Superior temporal gyrus (tissue), 1 donor: ENCODE data around the gene SLC23A2.
"Not testable (repeated sequence)": the region's sequence is repeated elsewhere in the genome, so short reads cannot be mapped to it uniquely, and the experiment has no call there.

Source experiments
- DNase-seq: peaks from one replicate; pipeline ENCODE4 v3.0.0-alpha.2; 2016; ENCODE audit errors: extremely low spot score

The SLC23A2 gene

DNA sequence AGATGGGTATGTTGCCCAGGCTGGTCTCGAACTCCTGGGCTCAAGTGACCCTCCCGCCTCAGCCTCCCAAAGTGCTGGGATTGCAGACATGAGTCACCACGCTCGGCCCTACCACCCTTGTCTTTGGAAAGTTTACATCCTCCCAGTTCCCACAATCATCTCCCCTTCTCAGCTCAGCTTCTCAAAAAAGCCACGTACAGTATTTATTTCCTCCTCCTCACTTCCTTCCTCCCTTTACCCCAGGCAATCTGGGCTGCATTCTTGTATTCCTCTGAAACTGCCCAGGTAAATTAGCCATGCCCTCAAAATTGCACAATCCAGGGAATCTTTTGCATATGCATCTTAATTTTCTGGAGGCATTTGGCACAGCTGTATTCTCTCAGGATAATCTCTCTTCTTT is 7.4 kb upstream of the SLC23A2 start:
- DNase-seq = no peak

- no peak for DNase-seq
Observed at GRCh38 chr20:5005326-5005725, 4.0 kb upstream of the SLC23A2 start.

- not testable (repeated sequence) for DNase-seq
Observed at GRCh38 chr20:5004825-5005224, 3.5 kb upstream of the SLC23A2 start.

DNA sequence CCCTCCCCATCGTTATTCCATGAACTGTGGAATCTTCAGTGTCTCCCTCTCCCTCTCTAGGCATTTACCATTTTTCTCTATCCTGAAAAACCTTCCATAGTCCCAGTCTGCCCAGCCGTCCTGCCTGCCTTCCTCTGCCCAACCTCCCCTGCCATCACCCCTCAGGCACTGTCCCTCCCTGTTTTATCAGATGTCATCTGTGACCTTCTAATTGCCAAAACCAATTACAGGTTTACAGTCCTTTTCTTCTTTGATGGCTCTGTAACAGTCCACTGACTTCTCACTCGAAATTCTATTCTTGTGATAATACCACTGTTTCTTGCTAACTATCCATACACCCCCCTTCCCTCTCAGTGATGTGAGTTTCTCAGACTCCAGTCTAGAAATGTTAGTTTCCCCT is 2.3 kb upstream of the SLC23A2 start:
- DNase-seq = no peak

- no peak for DNase-seq
Observed at GRCh38 chr20:5002077-5002413, 735 bp upstream of the SLC23A2 start.

DNA sequence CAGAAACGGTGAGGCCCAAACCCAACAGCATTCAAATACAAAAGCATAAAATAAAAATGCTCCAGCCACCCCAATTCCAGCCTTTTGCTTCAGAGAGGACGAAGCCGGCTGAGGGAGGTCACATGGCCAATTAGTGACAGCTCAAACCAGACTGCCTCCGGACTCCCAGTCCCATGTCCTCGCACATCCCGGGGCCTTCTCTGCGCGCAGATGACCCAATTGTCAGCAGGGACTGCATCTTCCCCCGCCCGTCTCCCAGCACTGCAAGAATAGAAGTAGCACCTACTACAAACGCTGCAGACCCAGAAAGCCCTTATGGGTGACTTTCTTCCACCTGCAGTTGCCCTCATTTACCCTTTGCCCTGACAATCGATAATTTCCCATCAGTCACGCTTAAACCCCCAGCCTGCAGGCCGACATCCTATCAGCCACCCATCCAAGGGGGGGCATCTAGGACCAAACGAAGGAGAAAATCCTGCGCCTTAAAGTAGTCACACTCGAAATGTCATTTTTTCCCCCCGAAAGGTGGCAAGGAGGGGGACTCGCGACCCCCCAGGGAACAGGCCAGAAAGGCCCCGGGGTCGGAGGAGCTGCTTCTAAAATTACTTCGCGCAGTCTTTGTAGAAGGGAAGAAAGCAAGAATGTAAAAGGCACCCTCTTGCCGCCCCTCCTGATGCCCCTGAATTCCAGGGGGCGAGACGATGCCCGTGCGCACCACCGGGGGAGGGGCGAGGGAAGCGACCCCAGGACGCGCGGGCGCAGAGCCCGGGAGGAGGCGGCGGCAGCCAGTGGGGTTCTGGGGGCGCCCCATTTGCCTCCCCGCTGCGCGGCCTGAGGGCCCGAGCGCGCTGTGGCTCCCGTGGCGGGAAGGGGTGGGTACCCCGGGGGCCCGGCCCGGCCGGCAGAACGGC is 792 bp downstream of the SLC23A2 start:
- peak; percentile 74 for DNase-seq

DNA sequence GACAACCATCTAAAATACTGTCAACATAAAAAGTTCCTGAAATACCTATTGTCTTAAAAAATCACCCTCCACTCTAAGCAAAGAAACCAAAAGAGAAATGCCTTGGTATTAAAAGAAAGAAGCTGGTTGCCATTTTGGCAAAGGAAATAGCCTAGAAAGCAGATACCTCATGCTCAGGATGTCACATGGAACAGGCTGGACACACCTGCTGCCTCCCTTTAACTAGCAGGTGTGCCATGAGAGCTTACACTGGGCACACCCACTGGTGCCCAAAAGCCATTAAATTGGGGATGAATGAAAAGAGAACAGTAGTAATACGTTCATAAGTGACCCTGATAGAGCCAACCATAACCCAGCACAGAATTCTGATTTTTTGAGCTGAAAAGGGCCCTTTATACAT is 1.5 kb downstream of the SLC23A2 start:
- no peak for DNase-seq

GRCh38 chr20:4998160-4998651 is 3.1 kb downstream of the SLC23A2 start:
- no peak for DNase-seq

DNA sequence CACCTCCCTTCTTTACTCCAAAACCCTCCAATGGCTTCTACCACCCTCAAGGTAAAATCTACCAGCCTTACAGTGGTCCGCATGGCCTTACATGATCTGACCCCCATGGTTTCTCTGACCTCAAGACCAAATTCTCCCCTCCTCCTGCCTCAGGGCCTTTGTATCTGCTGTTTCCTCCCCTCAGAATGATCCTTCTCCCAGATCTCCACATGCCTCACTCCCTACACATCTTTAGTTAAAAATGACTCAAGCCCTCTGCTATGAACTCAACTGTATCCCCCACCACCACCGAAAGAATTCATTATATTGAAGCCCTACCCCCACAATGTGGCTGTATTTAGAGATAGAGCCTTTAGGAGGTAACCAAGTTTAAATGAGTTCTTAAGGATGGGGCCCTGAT is 4.1 kb downstream of the SLC23A2 start:
- no peak for DNase-seq

GRCh38 chr20:4989570-4989969 is 11.7 kb downstream of the SLC23A2 start:
- DNase-seq = no peak

DNA sequence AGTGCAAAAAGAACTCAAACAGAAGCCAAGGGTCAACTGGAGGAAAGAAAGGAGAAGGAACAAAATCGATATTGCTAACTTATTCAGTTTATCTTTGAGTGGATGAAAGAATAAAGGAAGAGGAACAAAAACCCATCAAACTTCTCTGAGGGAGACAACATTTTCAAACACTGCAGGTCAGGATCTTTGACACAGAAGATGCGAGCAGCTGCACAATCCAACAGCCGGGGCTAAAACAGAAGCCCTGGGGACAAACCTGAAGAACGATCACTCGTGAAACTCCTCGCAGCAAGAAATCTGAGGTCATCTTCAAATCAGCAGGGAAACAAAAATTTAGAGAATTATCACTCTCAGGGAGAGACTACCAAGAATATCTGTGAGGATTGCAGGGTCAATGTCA is 14.2 kb downstream of the SLC23A2 start:
- no peak for DNase-seq

GRCh38 chr20:4985658-4986057 is 15.7 kb downstream of the SLC23A2 start:
- no peak for DNase-seq

- no peak for DNase-seq
Observed at GRCh38 chr20:4982281-4982680, 19.0 kb downstream of the SLC23A2 start.

GRCh38 chr20:4979841-4980410 is 21.4 kb downstream of the SLC23A2 start:
- DNase-seq = no peak

GRCh38 chr20:4978050-4978918 is 23.0 kb downstream of the SLC23A2 start:
- DNase-seq = no peak

- not testable (repeated sequence) for DNase-seq
Observed at GRCh38 chr20:4976014-4976413, 25.3 kb downstream of the SLC23A2 start.

- no peak for DNase-seq
Observed at GRCh38 chr20:4973330-4974097, 27.8 kb downstream of the SLC23A2 start.

GRCh38 chr20:4972506-4973251 is 28.6 kb downstream of the SLC23A2 start:
- DNase-seq = no peak

DNA sequence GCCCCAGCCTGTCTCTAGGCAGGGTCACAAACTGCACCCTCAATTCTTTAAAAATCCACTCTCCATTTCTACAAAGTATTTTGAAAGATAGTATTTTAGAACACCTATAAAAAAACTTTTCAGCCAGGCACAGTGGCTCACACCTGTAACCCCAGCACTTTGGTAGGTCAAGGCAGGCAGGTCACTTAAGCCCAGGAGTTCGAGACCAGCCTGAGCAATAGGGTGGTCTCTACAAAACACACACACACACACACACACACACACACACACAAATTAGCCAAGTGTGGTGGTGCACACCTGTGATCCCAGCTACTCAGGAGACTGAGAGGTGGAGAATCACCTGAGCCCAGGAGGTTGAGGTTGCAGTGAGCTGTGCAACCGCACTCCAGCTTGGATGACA is 30.2 kb downstream of the SLC23A2 start:
- DNase-seq = no peak

DNA sequence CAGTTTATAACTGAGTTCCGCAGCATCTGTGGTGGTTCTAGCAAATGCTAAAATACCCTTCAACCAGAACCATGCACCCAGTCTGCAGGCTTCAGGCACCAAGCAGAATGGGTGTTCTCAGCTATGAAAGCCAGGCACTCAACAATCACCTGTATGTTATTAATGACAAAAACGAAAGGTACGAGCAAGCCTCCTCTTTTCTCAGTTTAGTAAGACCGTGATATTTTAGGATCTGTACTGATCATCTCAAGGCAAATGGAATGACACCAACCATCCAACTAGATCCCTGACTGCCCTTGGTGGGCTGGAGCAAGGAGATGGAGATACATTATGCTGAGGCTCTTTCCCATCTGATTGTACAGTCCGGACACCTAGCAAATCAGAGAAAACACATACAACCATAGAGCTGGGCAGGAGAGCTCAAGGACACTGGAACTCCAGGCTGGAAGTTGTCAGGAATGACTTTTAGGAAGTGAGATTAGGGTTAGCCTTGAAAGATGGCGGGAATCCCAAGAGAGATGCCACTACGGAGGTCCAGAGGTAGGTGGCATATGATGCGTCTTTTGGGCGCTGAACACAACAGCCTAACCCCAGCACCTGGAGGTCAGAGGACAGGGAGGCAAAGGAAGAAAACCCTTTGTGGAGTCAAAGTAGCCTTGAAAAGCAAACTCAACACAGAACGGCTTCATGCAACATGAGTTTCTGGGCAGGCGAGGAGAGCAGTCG is 33.4 kb downstream of the SLC23A2 start:
- DNase-seq = no peak
